Caco-2 (cell line): Measurements from ENCODE around the gene INO80C. TPM values are rescaled to one million over a fixed set of nuclear protein-coding genes. Genes with fewer than 3 reads are reported as not detected.

ENCODE experiments used
- BruUV-seq: library from RNA; stranded (reverse); fragments of 400-500 nt; replicated peaks from 2 replicates; lab custom pipeline; 2021; lab: Mats Ljungman, UMichigan
- CTCF ChIA-PET: fragments of 300-600 bp; sonication (Branson Sonifier 250); formaldehyde crosslinking; loops from one replicate; lab custom pipeline; 2022; ENCODE audit warnings: antibody characterized with exemption; lab: Charles Lee
- POLR2A ChIA-PET: fragments of 300-600 bp; sonication (Branson Sonifier 250); formaldehyde crosslinking; loops from one replicate; lab custom pipeline; 2022; ENCODE audit warnings: antibody characterized with exemption; lab: Charles Lee
- DNase-seq, 2 experiments: peaks; one replicate each; pipeline versions ENCODE4 v3.0.0 to v3.0.0-alpha.2; 2020 to 2022
- H3K27me3 ChIP-seq: replicated peaks from 2 replicates; pipeline ENCODE4 v1.6.0; 2011; ENCODE audit warnings: low read length; ENCODE audit not compliant: control insufficient read depth, insufficient read depth
- H3K36me3 ChIP-seq: 2 replicates; pipeline ENCODE4 v1.5.1; 2011; ENCODE audit warnings: low read length; ENCODE audit not compliant: control insufficient read depth, insufficient read depth
- H3K4me1 ChIP-seq: fragments of 250-450 bp; sonication (Bioruptor Pico); 2 replicates; pipeline ENCODE4 v1.5.1; 2020; ENCODE audit warnings: mild to moderate bottlenecking
- H3K4me3 ChIP-seq: 2 replicates; pipeline ENCODE4 v1.5.1; 2011; ENCODE audit warnings: low read depth, mild to moderate bottlenecking, control low read depth, low read length
- H3K9me3 ChIP-seq: fragments of 250-450 bp; sonication (Bioruptor Pico); 2 replicates; pipeline ENCODE4 v1.5.1; 2020; ENCODE audit warnings: mild to moderate bottlenecking, moderate library complexity
- H3K27ac Mint-ChIP-seq: one replicate; pipeline ENCODE4 v1.8.0; 2022; ENCODE audit warnings: mixed read lengths; ENCODE audit not compliant: unreplicated experiment
- H3K27me3 Mint-ChIP-seq: one replicate; pipeline ENCODE4 v1.8.0; 2022; ENCODE audit warnings: mixed read lengths; ENCODE audit not compliant: insufficient read depth, unreplicated experiment
- H3K36me3 Mint-ChIP-seq: one replicate; pipeline ENCODE4 v1.8.0; 2022; ENCODE audit warnings: mild to moderate bottlenecking, mixed read lengths; ENCODE audit not compliant: insufficient read depth, unreplicated experiment
- H3K4me1 Mint-ChIP-seq: one replicate; pipeline ENCODE4 v1.8.0; 2022; ENCODE audit warnings: low read depth, mixed read lengths; ENCODE audit not compliant: unreplicated experiment
- H3K4me3 Mint-ChIP-seq: one replicate; pipeline ENCODE4 v1.8.0; 2022; ENCODE audit warnings: mild to moderate bottlenecking, moderate library complexity, mixed read lengths; ENCODE audit not compliant: unreplicated experiment
- H3K9me3 Mint-ChIP-seq: one replicate; pipeline ENCODE4 v1.8.0; 2022; ENCODE audit warnings: mixed read lengths; ENCODE audit not compliant: unreplicated experiment
- CTCF ChIP-seq, 2 experiments: fragments of 200-600 bp in 1 of 2; IDR thresholded peaks; 1 replicate in 1 of 2; 2 replicates in 1 of 2; pipeline versions ENCODE4 v1.5.1 to v1.8.0; 2011 to 2022; ENCODE audit warnings: antibody characterized with exemption in 1 of 2, control low read depth in 1 of 2, inconsistent platforms in 1 of 2, low read depth in 1 of 2, low read length in 1 of 2, mild to moderate bottlenecking in 1 of 2, moderate library complexity in 1 of 2; ENCODE audit not compliant: insufficient read depth in 1 of 2, severe bottlenecking in 1 of 2, unreplicated experiment in 1 of 2
- intact Hi-C: fragments of 100-400 bp; cut with micrococcal nuclease; formaldehyde crosslinking; loops from one replicate; pipeline ENCODE4 v1.10.0; 2022; ENCODE audit not compliant: unreplicated experiment
- total RNA-seq: library from RNA; stranded (reverse); gene quantifications from 2 replicates; pipeline ENCODE4 v1.2.3, GENCODE V29; 2022

The INO80C gene
- total RNA-seq, 1 experiment from 2014 or later = 26.6 TPM

- Mint-ChIP-seq H3K36me3 (peaks cover 8% of the 10 kb centered on the region), H3K9me3 (no peaks in the 10 kb centered on the region), H3K27me3 (no peaks in the 10 kb centered on the region), H3K27ac (no peak overlapping the region), H3K4me3 (no peak overlapping the region), H3K4me1 (peaks cover 7% of the 10 kb centered on the region)
- Histone ChIP-seq H3K36me3 (no peaks in the 10 kb centered on the region), H3K4me3 (no peak overlapping the region), H3K27me3 (no peaks in the 10 kb centered on the region), H3K9me3 (no peaks in the 10 kb centered on the region), H3K4me1 (no peaks in the 10 kb centered on the region)
- intact Hi-C loops = no loop called here
- DNase-seq = no peak
- no TSS peak for BruUV-seq
- ChIA-PET POLR2A (no interaction called here), CTCF (no interaction called here)
- TF ChIP-seq CTCF (IDR thresholded peaks at IDR 0.05; ENCODE audit: insufficient read depth in 1 of 2, low read depth in 1 of 2, low read length in 1 of 2, severe bottlenecking in 1 of 2, unreplicated experiment in 1 of 2) = no peak
These were observed 31.4 kb downstream of the INO80C start for GRCh38 chr18:35466334-35466733.

- intact Hi-C loops = no loop called here
- no peak for TF ChIP-seq CTCF (IDR thresholded peaks at IDR 0.05; ENCODE audit: insufficient read depth in 1 of 2, low read depth in 1 of 2, low read length in 1 of 2, severe bottlenecking in 1 of 2, unreplicated experiment in 1 of 2)
These were observed 32.4 kb downstream of the INO80C start for GRCh38 chr18:35465329-35465728.

GRCh38 chr18:35464831-35465279 lies 32.9 kb downstream of the INO80C start:
- H3K4me1 Mint-ChIP-seq = peaks cover 7% of the 10 kb centered on the region
- BruUV-seq = no TSS peak
- DNase-seq = no peak
- Histone ChIP-seq H3K36me3 (no peaks in the 10 kb centered on the region), H3K27me3 (no peaks in the 10 kb centered on the region), H3K4me1 (peaks cover 2% of the 10 kb centered on the region; the same call in 1 of the 2 replicates), H3K4me3 (no peak overlapping the region), H3K9me3 (no peaks in the 10 kb centered on the region)
- H3K27ac Mint-ChIP-seq = no peak overlapping the region
- no peak for TF ChIP-seq CTCF (IDR thresholded peaks at IDR 0.05; ENCODE audit: insufficient read depth in 1 of 2, low read depth in 1 of 2, low read length in 1 of 2, severe bottlenecking in 1 of 2, unreplicated experiment in 1 of 2)
- no peak overlapping the region for H3K4me3 Mint-ChIP-seq
- H3K9me3 Mint-ChIP-seq = no peaks in the 10 kb centered on the region
- ChIA-PET CTCF (no interaction called here), POLR2A (no interaction called here)
- H3K36me3 Mint-ChIP-seq = peaks cover 8% of the 10 kb centered on the region
- no peaks in the 10 kb centered on the region for H3K27me3 Mint-ChIP-seq
- intact Hi-C loops = no loop called here

More at GRCh38 chr18:35465329-35465728, 32.4 kb downstream of the INO80C start:
- H3K27ac Mint-ChIP-seq = no peak overlapping the region
- Histone ChIP-seq H3K27me3 (no peaks in the 10 kb centered on the region), H3K4me3 (no peak overlapping the region), H3K9me3 (no peaks in the 10 kb centered on the region), H3K4me1 (no peaks in the 10 kb centered on the region), H3K36me3 (no peaks in the 10 kb centered on the region)
- no peaks in the 10 kb centered on the region for H3K9me3 Mint-ChIP-seq
- peaks cover 7% of the 10 kb centered on the region for H3K4me1 Mint-ChIP-seq
- H3K27me3 Mint-ChIP-seq = no peaks in the 10 kb centered on the region
- ChIA-PET CTCF (no interaction called here), POLR2A (no interaction called here)
- peaks cover 8% of the 10 kb centered on the region for H3K36me3 Mint-ChIP-seq
- BruUV-seq = no TSS peak
- no peak for DNase-seq
- H3K4me3 Mint-ChIP-seq = no peak overlapping the region
